RWPE1 (cell line): ENCODE data around the gene CAB39.

Experiments
- CTCF ChIA-PET: fragments of 350-600 bp; sonication (Branson Sonifier 250); formaldehyde crosslinking; extraction: SDS; loops from one replicate; lab custom pipeline; 2021; lab: Yijun Ruan, JAX
- POLR2A ChIA-PET: fragments of 400-600 bp; formaldehyde crosslinking; extraction: SDS; loops from one replicate; lab custom pipeline; 2020; ENCODE audit warnings: antibody characterized with exemption; ENCODE audit not compliant: low non-redundant PET; lab: Yijun Ruan, JAX
- DNase-seq: peaks from one replicate; pipeline ENCODE4 v3.0.0; 2012; ENCODE audit warnings: low spot score
- H3K27ac ChIP-seq: fragments of 450-650 bp; 2 replicates; pipeline ENCODE4 v1.5.1; 2017
- TF ChIP-seq, protein P1 (sequence below): fragments of 450-650 bp; conservative IDR thresholded peaks from 2 replicates; pipeline ENCODE4 v1.5.1; 2017; ENCODE audit warnings: low read depth, mild to moderate bottlenecking

Gene CAB39

DNA sequence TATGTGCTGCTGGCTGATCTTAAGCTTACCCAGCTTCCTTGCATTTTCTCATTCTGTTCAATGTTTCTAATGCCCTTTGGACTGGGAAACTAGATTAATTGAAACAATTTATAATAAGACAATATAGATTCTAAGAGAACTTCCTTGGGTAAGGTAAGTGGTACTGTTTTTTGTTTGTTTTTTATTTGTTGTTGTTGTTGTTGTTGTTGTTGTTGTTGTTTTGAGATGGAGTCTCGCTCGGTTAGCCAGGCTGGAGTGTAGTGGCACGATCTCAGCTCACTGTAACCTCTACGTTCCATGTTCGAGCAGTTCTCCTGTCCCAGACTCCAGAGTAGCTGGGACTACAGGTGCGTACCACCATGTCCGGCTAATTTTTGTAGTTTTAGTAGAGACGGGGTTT is 49.1 kb downstream of the CAB39 start:
- ChIA-PET CTCF (no interaction called here), POLR2A (no interaction called here)
- no peak overlapping the region for H3K27ac ChIP-seq
- no peak for DNase-seq
- TF ChIP-seq, protein P1, sequence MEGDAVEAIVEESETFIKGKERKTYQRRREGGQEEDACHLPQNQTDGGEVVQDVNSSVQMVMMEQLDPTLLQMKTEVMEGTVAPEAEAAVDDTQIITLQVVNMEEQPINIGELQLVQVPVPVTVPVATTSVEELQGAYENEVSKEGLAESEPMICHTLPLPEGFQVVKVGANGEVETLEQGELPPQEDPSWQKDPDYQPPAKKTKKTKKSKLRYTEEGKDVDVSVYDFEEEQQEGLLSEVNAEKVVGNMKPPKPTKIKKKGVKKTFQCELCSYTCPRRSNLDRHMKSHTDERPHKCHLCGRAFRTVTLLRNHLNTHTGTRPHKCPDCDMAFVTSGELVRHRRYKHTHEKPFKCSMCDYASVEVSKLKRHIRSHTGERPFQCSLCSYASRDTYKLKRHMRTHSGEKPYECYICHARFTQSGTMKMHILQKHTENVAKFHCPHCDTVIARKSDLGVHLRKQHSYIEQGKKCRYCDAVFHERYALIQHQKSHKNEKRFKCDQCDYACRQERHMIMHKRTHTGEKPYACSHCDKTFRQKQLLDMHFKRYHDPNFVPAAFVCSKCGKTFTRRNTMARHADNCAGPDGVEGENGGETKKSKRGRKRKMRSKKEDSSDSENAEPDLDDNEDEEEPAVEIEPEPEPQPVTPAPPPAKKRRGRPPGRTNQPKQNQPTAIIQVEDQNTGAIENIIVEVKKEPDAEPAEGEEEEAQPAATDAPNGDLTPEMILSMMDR, result no peak

DNA sequence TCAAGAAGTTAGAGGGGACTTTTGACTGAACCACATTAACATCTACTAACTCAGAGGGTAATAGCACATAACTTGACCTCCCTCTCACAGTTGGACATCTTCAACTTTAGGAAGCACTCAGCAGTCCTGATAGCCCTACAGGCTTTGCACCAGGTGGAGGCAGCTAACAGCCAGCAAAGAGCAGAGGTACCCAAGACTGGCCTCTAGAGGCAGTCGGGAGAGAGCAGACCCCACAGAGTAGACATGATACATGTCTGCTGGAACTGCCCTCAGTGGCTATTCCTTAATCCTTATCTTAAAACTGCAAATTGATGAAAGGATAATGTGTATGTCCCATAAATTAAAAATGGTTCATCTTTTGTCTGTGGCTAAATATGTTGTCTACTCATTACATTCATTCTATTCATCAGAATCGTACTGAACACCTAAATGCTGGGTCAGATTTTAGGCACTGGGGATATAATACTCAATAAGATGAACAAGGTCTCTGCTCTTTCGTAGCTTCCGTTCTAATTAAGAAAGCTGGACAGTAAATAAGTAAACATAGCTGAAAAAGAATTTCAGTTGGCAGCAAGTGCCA is 49.8 kb downstream of the CAB39 start:
- POLR2A ChIA-PET, result no interaction called here
- CTCF ChIA-PET, result interaction anchor here (0.9 kb wide), 1 partner anchor 15 kb away, joined by 3 read pairs; no protein-coding TSS in a partner anchor
- no peak for DNase-seq
- TF ChIP-seq, protein P1, result peak; percentile 26; the same call in 1 of the 2 replicates
- no peak overlapping the region for H3K27ac ChIP-seq

DNA sequence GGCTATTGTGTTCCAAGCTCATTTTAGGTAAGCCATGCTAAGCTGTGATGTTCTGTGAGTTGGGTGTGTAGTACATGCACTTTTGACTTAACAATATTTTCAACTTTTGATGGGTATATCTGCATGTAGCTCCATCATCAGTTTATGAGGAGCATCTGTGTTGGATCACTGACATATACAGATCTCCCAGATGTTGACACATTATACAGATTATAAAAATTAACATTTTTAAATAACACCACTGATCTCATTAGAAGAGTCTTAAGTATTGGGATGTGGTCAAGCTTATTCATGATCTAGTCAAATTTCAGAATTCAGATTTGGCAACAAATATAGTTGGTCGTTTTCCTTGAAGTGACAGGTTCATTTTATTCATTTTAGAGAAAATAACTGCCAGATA is 51.7 kb downstream of the CAB39 start:
- POLR2A ChIA-PET, result no interaction called here
- TF ChIP-seq, protein P1, result no peak
- no peak for DNase-seq
- CTCF ChIA-PET, result no interaction called here
- no peak overlapping the region for H3K27ac ChIP-seq

DNA sequence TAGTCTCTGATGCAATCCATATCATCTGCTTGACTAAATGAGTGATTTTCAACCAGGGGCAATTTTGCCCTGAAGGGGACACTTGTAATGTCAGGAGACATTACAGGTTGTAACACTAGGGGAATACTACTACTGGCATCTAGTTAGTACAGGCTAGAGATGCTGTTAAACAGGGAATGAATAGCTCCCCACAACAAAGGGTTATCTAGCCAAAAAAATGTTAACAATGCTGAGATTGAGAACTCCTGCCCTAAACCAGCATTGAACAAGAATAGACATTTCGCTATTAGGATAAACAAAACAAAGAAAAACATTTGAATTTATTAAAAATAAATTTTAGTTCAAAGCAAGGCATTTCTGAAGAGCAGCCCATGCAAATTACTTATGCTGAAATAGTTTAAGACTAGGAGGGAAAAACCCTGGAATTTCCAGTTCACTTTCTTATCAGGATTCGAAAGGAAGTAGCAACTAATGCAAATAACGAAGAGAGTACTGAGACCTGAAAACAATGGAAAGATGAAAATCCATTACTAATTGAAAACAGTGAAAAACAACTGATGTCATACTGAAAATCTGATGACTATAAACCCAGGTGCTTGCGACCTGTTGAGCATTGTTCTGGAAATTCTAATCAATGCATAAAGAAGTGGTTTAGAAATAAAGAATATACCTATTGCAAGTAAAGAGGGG is 53.1 kb downstream of the CAB39 start:
- no peak for DNase-seq

DNA sequence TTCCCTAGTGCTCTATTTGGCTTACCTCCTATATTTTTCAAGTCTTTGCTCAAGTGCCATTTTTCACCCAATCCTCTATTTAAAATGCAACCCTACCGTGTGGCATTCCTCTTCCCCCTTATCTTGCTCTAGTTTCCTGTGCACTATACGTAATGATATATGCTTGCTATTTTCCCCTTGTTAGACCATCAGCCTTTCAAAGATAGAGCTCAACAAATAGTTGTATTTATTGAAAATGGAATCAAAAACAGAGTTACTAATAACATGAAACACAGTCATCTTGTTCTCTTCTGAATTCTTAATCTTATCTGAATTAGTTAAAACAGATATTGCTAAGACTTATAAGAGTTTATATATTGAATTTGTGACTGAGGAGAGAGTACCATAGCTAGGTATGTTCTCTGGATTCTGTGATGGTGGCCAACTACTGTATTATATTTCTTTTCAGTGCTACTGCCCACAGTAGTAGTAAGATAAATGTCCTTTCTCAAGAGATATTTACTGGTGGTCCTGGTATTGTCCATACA is 55.3 kb downstream of the CAB39 start:
- ChIA-PET CTCF (interaction anchor here (0.6 to 0.7 kb wide), 2 partner anchors 98 to 482 kb away, joined by 3 to 4 read pairs; no protein-coding TSS in a partner anchor), POLR2A (no interaction called here)
- TF ChIP-seq, protein P1, result no peak

More for the DNA sequence above, 53.1 kb downstream of the CAB39 start:
- POLR2A ChIA-PET, result no interaction called here
- H3K27ac ChIP-seq, result no peak overlapping the region
- TF ChIP-seq, protein P1, result no peak
- CTCF ChIA-PET, result interaction anchor here (1.1 kb wide), 1 partner anchor 9 kb away, joined by 5 read pairs; no protein-coding TSS in a partner anchor

DNA sequence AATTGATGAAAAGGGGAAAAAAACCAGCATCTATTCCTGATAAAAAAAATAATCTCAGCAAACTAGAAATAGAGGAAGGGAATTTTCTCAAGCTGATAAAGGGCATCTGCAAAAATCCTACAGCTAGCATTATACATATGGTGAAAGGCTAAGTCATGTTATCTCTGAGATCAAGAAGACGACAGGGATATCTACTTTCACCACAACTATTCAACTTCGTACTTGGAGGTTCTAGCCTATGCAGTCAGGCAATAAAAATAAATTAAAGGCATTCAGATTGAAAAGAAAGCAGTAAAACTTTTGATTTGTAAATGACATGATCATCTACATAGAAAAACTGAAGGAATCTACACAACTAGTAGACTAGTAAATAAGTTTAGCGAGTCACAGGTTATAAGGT is 58.2 kb downstream of the CAB39 start:
- POLR2A ChIA-PET, result no interaction called here
- TF ChIP-seq, protein P1, result no peak
- no peak overlapping the region for H3K27ac ChIP-seq
- DNase-seq, result no peak
- CTCF ChIA-PET, result interaction anchor here (0.6 kb wide), 1 partner anchor 59 kb away, joined by 3 read pairs; no protein-coding TSS in a partner anchor

More for the DNA sequence above, 55.3 kb downstream of the CAB39 start:
- DNase-seq, result no peak
- H3K27ac ChIP-seq, result no peak overlapping the region
